Measurements from ENCODE around the gene KIF16B. TPM values are rescaled to one million over a fixed set of nuclear protein-coding genes. Genes with fewer than 3 reads are reported as not detected.

The KIF16B gene
- total RNA-seq, 1 experiment from 2014 or later = 12.7 TPM

GRCh38 chr20:16560661-16561060 is 12.6 kb downstream of the KIF16B start:
- POLR2A ChIA-PET (ENCODE audit: unreplicated experiment) = no interaction called here

GRCh38 chr20:16560216-16560615 is 13.0 kb downstream of the KIF16B start:
- H3K79me2 ChIP-seq (ENCODE audit: low read length) = peaks cover 35% of the 10 kb centered on the region
- ChIA-PET POLR2A (ENCODE audit: unreplicated experiment) (no interaction called here), CTCF (no interaction called here)
- DNase-seq (no peak), ATAC-seq (no peak)
- peaks cover 9% of the 10 kb centered on the region for H3F3A ChIP-seq (ENCODE audit: low read length, unreplicated experiment)
- intact Hi-C loops (cut with micrococcal nuclease) = no loop called here
- no peak overlapping the region for H2AFZ ChIP-seq (ENCODE audit: low read length)
- no peaks in the 10 kb centered on the region for H3K9me2 ChIP-seq (replicated peaks; ENCODE audit: low read length)
- TF ChIP-seq CTCF (conservative IDR thresholded peaks at IDR 0.05; ENCODE audit: low read depth, low read length) (no peak), EZH2phosphoT487 (IDR thresholded peaks at IDR 0.05; ENCODE audit: borderline replicate concordance, low read length) (no peak), EZH2 (IDR thresholded peaks at IDR 0.05; ENCODE audit: low read length, unreplicated experiment) (no peak)
- no TSS peak for BruUV-seq (replicated peaks)
- H3K9ac ChIP-seq (ENCODE audit: low read length) = no peak overlapping the region
- H3K4me1 ChIP-seq (ENCODE audit: insufficient read depth, low read length) = peaks cover 44% of the 10 kb centered on the region
- H3K4me3 ChIP-seq (ENCODE audit: low read length) = no peak overlapping the region
- no peaks in the 10 kb centered on the region for H3K9me3 ChIP-seq (ENCODE audit: low read length)
- H3K27ac ChIP-seq (ENCODE audit: low read length) = peak overlapping the region; percentile 57
- no peaks in the 10 kb centered on the region for H4K20me1 ChIP-seq (ENCODE audit: low read length)
- no peaks in the 10 kb centered on the region for H3K36me3 ChIP-seq (ENCODE audit: low read depth, low read length)
- H3K27me3 ChIP-seq (ENCODE audit: low read length) = no peaks in the 10 kb centered on the region
- H3K4me2 ChIP-seq (ENCODE audit: low read length) = no peak overlapping the region

More at GRCh38 chr20:16560661-16561060, 12.6 kb downstream of the KIF16B start:
- H3K4me1 ChIP-seq (ENCODE audit: insufficient read depth, low read length) = peaks cover 39% of the 10 kb centered on the region
- H3K79me2 ChIP-seq (ENCODE audit: low read length) = peaks cover 31% of the 10 kb centered on the region
- H3K4me2 ChIP-seq (ENCODE audit: low read length) = no peak overlapping the region; the same call in 1 of the 2 replicates
- no peaks in the 10 kb centered on the region for H3K9me2 ChIP-seq (replicated peaks; ENCODE audit: low read length)
- BruUV-seq (replicated peaks) = no TSS peak
- H3K4me3 ChIP-seq (ENCODE audit: low read length) = no peak overlapping the region
- no peaks in the 10 kb centered on the region for H3K27me3 ChIP-seq (ENCODE audit: low read length)
- H4K20me1 ChIP-seq (ENCODE audit: low read length) = no peaks in the 10 kb centered on the region
- ATAC-seq (no peak), DNase-seq (peak; percentile 59)
- H3F3A ChIP-seq (ENCODE audit: low read length, unreplicated experiment) = peaks cover 9% of the 10 kb centered on the region
- no peak for TF ChIP-seq EZH2 (IDR thresholded peaks at IDR 0.05; ENCODE audit: low read length, unreplicated experiment)
- TF ChIP-seq EZH2phosphoT487 (IDR thresholded peaks at IDR 0.05; ENCODE audit: borderline replicate concordance, low read length) = no peak
- no peak for TF ChIP-seq CTCF (conservative IDR thresholded peaks at IDR 0.05; ENCODE audit: low read depth, low read length)
- H3K9me3 ChIP-seq (ENCODE audit: low read length) = no peaks in the 10 kb centered on the region
- CTCF ChIA-PET = no interaction called here
- no peak overlapping the region for H3K9ac ChIP-seq (ENCODE audit: low read length)
- peak overlapping the region; percentile 57 for H3K27ac ChIP-seq (ENCODE audit: low read length)
- no peaks in the 10 kb centered on the region for H3K36me3 ChIP-seq (ENCODE audit: low read depth, low read length)
- intact Hi-C loops (cut with micrococcal nuclease) = no loop called here
- no peak overlapping the region for H2AFZ ChIP-seq (ENCODE audit: low read length)

GRCh38 chr20:16556301-16556700 is 16.9 kb downstream of the KIF16B start:
- H3F3A ChIP-seq (ENCODE audit: low read length, unreplicated experiment) = no peaks in the 10 kb centered on the region
- H3K4me2 ChIP-seq (ENCODE audit: low read length) = peak overlapping the region; percentile 11; the same call in 1 of the 2 replicates
- H3K4me1 ChIP-seq (ENCODE audit: insufficient read depth, low read length) = peaks cover 27% of the 10 kb centered on the region
- BruUV-seq (replicated peaks) = no TSS peak
- ChIA-PET CTCF (no interaction called here), POLR2A (ENCODE audit: unreplicated experiment) (no interaction called here)
- no peaks in the 10 kb centered on the region for H3K36me3 ChIP-seq (ENCODE audit: low read depth, low read length)
- no peak for TF ChIP-seq EZH2 (IDR thresholded peaks at IDR 0.05; ENCODE audit: low read length, unreplicated experiment)
- no peak for TF ChIP-seq CTCF (conservative IDR thresholded peaks at IDR 0.05; ENCODE audit: low read depth, low read length)
- no peak for TF ChIP-seq EZH2phosphoT487 (IDR thresholded peaks at IDR 0.05; ENCODE audit: borderline replicate concordance, low read length)
- no peak overlapping the region for H2AFZ ChIP-seq (ENCODE audit: low read length)
- no peaks in the 10 kb centered on the region for H4K20me1 ChIP-seq (ENCODE audit: low read length)
- intact Hi-C loops (cut with micrococcal nuclease) = no loop called here
- ATAC-seq = no peak
- H3K79me2 ChIP-seq (ENCODE audit: low read length) = peaks cover 41% of the 10 kb centered on the region
- no peaks in the 10 kb centered on the region for H3K9me3 ChIP-seq (ENCODE audit: low read length)
- H3K27me3 ChIP-seq (ENCODE audit: low read length) = no peaks in the 10 kb centered on the region
- no peak overlapping the region for H3K9ac ChIP-seq (ENCODE audit: low read length)
- no peak overlapping the region for H3K4me3 ChIP-seq (ENCODE audit: low read length)
- H3K9me2 ChIP-seq (replicated peaks; ENCODE audit: low read length) = no peaks in the 10 kb centered on the region
- peak; percentile 69 for DNase-seq
- H3K27ac ChIP-seq (ENCODE audit: low read length) = peak overlapping the region; percentile 59

Data from PC-3 (cell line).